Astrocyte (in vitro differentiated cells and primary cell): ENCODE results near the gene SH3GL2.

Experiments
- EZH2 ChIP-seq: IDR thresholded peaks from 2 replicates; pipeline ENCODE4 v1.6.1; 2012; ENCODE audit warnings: mild to moderate bottlenecking, low read length, inconsistent platforms; ENCODE audit not compliant: insufficient read depth
- TF ChIP-seq, protein P1 (sequence below): IDR thresholded peaks from 2 replicates; pipeline ENCODE4 v1.5.1; 2011; ENCODE audit warnings: low read depth, mild to moderate bottlenecking, inconsistent platforms, low read length, moderate library complexity; ENCODE audit not compliant: insufficient read depth

DNA sequence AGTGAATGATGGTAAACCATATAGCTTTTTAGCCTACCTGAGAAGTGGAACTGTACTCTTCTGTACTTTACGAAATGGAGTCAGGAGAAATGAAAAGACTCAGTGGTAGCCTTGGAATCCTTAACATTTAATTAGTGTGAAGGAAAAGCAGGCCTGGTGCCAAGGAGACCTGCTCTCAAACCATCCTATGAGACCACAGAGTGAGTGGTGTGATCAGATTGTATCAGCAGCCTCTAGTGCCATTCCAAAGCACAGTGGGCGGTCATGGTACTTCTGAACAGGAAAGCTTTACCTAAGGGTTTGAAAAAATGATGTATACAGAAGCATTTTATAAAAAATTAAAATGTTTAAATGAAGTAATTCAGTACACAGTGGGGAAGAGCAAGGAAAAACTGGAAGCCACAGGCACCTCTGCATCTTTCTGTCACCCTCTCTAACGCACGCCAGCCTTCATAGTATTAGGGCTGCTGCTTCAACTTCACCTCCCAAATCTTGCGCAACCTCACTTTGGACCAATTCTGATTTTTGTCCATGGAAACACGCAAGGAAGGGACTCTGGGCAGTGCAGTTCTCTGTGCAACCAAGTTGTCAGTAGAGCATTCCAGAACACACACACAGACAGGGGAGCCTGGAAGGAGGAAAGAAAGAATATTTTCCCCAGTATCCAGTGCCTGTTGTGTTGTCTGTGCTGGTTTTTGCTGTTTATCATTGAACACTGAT, 203.7 kb downstream of the SH3GL2 start:
- no peak for TF ChIP-seq EZH2
- TF ChIP-seq, protein P1, sequence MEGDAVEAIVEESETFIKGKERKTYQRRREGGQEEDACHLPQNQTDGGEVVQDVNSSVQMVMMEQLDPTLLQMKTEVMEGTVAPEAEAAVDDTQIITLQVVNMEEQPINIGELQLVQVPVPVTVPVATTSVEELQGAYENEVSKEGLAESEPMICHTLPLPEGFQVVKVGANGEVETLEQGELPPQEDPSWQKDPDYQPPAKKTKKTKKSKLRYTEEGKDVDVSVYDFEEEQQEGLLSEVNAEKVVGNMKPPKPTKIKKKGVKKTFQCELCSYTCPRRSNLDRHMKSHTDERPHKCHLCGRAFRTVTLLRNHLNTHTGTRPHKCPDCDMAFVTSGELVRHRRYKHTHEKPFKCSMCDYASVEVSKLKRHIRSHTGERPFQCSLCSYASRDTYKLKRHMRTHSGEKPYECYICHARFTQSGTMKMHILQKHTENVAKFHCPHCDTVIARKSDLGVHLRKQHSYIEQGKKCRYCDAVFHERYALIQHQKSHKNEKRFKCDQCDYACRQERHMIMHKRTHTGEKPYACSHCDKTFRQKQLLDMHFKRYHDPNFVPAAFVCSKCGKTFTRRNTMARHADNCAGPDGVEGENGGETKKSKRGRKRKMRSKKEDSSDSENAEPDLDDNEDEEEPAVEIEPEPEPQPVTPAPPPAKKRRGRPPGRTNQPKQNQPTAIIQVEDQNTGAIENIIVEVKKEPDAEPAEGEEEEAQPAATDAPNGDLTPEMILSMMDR = no peak
